ENCODE results near the gene TMED3. TPM values are rescaled to one million over a fixed set of nuclear protein-coding genes. Genes with fewer than 3 reads are reported as not detected.

Gene TMED3
- total and polyA plus RNA-seq, 9 of the 15 experiments (the other 6 are each of a cell fraction or from before 2014, with no cell fraction given) = 6.1 to 89.6 (median 51.4) TPM

GRCh38 chr15:79310985-79311900, at the start of gene TMED3 (continued):
- TF ChIP-seq ZBTB11 (CRISPR knock-in tag; IDR thresholded peaks at IDR 0.05) (peak; percentile 50 to 73 (median 53); a peak in 4 of 6 replicates), ZNF165 (CRISPR knock-in tag; IDR thresholded peaks at IDR 0.05; ENCODE audit: borderline replicate concordance) (no peak), NFXL1 (CRISPR knock-in tag; IDR thresholded peaks at IDR 0.05) (no peak), HDAC1 (IDR thresholded peaks at IDR 0.05) (no peak; a peak in 1 of 4 replicates), RB1 (IDR thresholded peaks at IDR 0.05; ENCODE audit: low read depth) (peak; percentile 61), CREM (IDR thresholded peaks at IDR 0.05; ENCODE audit: low read depth) (peak; percentile 40; the same call in 1 of the 2 replicates), ARHGAP35 (IDR thresholded peaks at IDR 0.05; ENCODE audit: partially characterized antibody) (no peak), IFI16 (CRISPR knock-in tag; IDR thresholded peaks at IDR 0.05) (no peak), SAP30 (IDR thresholded peaks at IDR 0.05; ENCODE audit: borderline replicate concordance, insufficient read depth, low read depth, low read length, poor library complexity, severe bottlenecking) (peak; percentile 57), THRB (CRISPR knock-in tag; conservative IDR thresholded peaks at IDR 0.05) (no peak), ARNT (IDR thresholded peaks at IDR 0.05) (no peak), TOE1 (IDR thresholded peaks at IDR 0.05; ENCODE audit: borderline replicate concordance) (no peak), TOE1 (CRISPR knock-in tag; IDR thresholded peaks at IDR 0.05; ENCODE audit: borderline replicate concordance, low read depth) (no peak), TRIM24 (IDR thresholded peaks at IDR 0.05) (no peak), SREBF2 (CRISPR knock-in tag; IDR thresholded peaks at IDR 0.05) (no peak), ZFX (CRISPR knock-in tag; IDR thresholded peaks at IDR 0.05) (peak; percentile 75), FOXJ3 (CRISPR knock-in tag; IDR thresholded peaks at IDR 0.05) (no peak), ZNF277 (CRISPR knock-in tag; IDR thresholded peaks at IDR 0.05; ENCODE audit: borderline replicate concordance) (no peak), BCL6 (CRISPR knock-in tag; IDR thresholded peaks at IDR 0.05) (no peak), SRSF7 (optimal IDR thresholded peaks at IDR 0.05; ENCODE audit: low read depth, low read length) (no peak), FIP1L1 (IDR thresholded peaks at IDR 0.05; ENCODE audit: low read depth, low read length, poor library complexity, severe bottlenecking) (peak; percentile 41)
